Activated gamma-delta T cell treated with anti-CD3 and anti-CD28 coated beads, Interleukin-2, amount 50 U/mL, for 16 hours (primary cell): ENCODE measurements around the gene TRIM75.
"Not testable (repeated sequence)": the region's sequence is repeated elsewhere in the genome, so short reads cannot be mapped to it uniquely, and the experiment has no call there.

Experiments used
- DNase-seq: peaks from one replicate; pipeline ENCODE4 v3.0.0-alpha.2; 2020; ENCODE audit warnings: low read depth

Gene TRIM75

DNA sequence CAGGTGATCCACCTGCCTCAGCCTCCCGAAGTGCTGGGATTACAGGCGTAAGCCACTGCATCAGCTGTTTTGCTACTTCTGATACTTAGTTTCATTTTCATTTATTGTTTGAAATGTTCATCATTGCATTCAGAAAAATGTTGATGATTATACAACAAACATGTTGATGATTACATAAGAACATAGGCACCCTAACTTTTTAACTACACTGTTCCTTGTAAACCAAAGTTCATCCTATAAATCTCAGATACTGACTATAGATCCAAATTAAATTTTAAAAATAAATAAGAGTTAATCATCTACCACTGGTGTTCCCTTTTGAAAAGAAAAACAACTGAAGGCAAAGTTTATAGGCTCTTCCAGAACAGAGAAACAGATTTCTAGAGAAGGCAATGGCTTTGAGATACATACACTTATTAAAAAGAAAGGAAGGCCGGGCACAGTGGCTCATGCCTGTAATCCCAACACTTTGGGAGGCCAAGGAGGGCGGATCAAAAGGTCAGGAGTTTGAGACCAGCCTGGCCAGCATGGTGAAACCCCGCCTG is 23.4 kb downstream of the TRIM75 start:
- no peak for DNase-seq

DNA sequence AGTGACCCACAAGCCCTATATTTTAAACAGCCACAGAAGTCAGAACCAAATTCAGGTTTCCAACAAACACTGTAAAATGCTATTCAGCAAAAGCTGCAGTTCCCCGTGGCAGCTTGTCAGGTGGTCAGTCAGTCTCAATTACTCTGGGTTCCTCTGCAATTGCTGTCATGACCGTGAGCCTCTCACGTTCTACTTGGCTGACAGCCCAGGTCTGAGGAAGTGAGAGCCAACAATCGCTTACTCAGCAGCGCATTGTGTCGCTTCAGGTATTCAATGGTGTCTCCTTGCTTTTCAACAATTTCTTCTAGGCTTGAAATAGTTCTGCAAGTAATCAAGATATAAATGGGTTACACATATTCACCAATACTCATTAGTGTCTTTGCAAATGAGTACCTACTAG is 25.8 kb downstream of the TRIM75 start:
- DNase-seq, result no peak

DNA sequence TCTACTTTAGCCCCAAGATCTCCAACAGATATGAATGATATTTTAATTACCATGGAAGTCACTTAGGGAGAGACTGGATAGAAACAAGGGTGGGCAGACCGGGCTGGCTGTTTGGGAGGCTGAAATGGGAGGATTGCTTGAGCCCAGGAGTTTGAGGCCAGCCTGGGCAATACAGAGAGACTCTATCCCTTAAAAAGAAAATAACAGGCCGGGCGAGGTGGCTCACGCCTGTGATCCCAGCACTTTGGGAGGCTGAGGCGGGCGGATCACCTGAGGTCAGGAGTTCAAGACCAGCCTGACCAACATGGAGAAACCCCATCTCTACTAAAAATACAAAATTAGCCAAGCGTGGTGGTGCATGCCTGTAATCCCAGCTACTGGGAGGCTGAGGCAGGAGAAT is 31.1 kb downstream of the TRIM75 start:
- not testable (repeated sequence) for DNase-seq

DNA sequence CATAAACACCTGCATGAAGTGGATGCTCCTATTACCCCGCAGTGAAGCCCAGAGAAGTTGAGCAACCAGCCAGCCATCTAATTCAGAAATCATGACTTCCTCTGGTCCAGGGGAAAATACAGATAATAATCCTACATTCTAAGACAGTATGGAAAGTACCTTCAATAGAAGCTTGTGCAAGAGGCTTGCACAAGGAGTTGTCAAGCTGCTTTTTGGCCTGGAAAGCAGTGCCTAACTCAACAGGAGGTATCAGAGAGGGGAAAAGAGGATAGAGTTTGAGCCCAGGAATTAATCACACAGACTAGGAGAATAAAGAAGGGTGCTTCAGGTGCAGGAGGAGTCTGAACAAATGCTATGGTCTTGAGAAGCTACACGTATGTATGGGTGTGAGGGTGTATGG is 32.3 kb downstream of the TRIM75 start:
- DNase-seq, result no peak

DNA sequence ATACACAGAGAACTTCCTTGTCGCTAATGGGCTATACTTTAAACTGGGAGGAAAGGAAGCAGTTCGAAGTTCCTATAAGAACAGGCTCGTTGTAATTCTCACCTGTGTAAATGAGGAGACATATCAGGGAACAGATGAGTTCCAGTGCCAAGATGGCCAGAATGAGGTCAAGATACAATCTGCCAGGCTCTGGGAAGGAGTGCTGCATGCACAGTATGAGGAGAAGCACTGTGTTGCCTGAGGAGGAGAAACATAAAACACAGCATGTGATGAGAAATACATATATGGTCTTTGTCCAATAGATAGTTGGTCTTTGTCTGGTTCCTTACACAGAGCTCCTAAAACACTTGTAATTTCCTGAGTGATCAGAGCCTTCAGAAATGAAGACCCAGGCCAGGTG is 34.7 kb downstream of the TRIM75 start:
- no peak for DNase-seq

DNA sequence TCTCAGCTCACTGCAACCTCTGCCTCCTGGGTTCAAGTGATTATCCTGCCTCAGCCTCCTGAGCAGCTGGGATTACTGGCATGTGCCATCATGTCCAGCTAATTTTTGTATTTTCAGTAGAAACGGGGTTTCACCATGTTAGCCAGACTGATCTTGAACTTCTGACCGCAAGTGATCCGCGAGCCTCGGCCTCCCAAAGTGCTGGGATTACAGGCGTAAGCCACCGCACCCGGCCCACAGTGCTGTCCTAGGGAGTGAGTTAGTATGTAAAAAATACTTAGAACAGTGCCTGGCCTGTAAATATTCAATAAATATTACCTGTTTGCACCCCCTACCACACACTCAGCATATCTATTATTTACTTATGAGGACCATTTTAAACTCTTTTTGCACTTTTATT is 38.5 kb downstream of the TRIM75 start:
- DNase-seq, result not testable (repeated sequence)

DNA sequence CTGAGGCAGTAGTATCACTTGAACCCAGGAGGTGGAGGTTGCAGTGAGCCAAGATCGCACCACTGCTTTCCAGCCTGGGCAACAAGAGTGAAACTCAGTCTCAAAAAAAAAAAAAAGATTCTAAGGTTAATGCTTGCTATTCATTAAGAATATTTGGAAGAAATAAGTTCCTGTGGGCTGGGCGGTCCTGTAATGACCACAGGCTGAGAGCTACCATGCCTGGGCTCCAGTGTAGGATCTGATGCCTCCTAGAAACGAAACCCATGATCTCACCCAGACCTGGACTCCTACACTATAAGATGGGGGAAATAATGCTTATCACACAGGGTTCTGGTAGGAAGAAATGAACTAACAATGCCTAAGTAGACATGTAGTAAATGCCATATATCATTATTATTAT is 41.2 kb downstream of the TRIM75 start:
- DNase-seq, result no peak

DNA sequence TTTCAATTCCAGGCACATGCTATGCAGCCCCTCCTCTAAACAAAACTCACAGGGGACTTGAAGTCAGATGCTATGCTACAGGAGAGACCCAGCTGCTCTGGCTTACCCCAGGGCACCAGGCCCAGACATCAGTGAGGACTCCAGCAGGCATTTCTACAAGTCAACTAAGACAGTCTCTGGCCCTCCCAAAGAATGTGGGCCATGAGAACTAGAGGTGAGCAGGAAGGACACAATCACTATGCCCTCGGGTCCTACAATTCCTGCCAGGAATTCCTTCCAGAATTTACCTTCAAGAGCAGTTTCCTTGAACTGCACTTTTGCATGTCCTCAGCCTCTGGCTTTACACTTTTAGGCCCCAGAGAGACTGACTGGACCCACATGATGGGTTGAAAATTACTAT is 41.6 kb downstream of the TRIM75 start:
- no peak for DNase-seq

DNA sequence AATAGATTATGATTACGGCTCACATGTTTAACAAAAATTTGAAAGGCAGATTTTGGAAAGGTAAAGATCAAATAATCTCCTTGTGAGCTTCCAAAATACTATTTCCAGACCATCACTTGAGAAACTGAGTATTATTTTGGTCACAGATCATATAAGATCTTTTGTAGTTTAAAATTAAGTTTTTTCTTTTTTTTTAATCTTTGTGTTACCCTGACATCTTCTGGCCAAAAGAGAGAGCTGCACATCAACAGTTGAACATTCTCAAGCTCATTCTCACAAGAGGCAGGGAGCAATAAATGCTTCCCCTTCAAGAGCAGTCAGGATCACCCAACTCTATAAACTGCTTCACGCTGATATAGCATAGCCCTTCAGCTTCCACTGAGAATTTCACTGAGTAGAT is 43.1 kb downstream of the TRIM75 start:
- DNase-seq, result no peak

DNA sequence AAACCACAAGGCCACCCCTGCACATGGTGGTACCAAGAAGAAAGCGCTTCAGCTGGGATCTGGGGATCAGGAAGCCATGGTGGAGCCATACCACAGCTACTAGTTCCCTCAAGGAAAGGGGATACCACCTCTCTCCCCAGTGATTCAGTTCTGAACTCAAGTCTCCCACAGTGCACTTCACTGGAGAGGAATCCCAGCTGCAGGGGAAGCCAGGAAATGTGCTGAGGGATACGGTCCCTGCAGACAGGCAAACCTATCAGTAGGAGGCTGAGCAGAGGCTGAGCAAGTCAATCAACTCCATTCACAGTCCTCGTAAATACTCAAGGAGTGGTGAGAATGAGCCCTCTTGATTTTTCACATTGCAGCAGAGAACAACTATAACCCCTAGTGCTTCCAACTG is 48.0 kb downstream of the TRIM75 start:
- DNase-seq, result no peak

DNA sequence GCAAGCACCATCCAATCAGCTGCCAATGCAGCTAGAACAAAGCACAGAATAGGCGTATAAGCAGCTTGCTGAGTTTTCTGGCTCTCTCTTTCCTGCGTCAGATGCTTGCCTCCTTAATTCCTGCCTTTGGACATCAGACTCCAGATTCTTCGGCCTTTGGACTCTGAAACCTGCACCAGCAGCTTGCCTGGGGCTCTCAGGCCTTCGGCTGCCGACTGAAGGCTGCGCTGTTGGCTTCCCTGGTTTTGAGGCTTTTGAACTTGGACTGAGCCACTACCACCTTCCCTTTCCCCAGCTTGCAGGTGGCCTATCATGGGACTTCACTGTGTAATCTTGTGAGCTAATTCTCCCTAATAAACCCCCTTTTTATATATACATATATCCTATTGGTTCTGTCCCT is 52.9 kb downstream of the TRIM75 start:
- DNase-seq, result no peak
